IMR-90 (cell line): ENCODE data around the gene CYFIP1. TPM values are rescaled to one million over a fixed set of nuclear protein-coding genes. Genes with fewer than 3 reads are reported as not detected.
A peak's percentile ranks its signal among the peaks of the same experiment; 100 is the strongest.

ENCODE experiments used
- ATAC-seq: fragments of 200-7000 bp; cut with Tn5 transposase; 2 replicates; pipeline ENCODE4 v1.9.1; 2020; ENCODE audit warnings: low read depth, mild to moderate bottlenecking, moderate library complexity
- BruUV-seq: library from RNA; stranded (reverse); fragments of 400-500 nt; replicated peaks from 2 replicates; lab custom pipeline; 2021; lab: Mats Ljungman, UMichigan
- CTCF ChIA-PET: fragments of 300-600 bp; formaldehyde crosslinking; extraction: SDS; loops from one replicate; lab custom pipeline; 2021; ENCODE audit warnings: antibody characterized with exemption; lab: Yijun Ruan, JAX
- POLR2A ChIA-PET: fragments of 300-600 bp; sonication (Branson Sonifier 250); formaldehyde crosslinking; loops from one replicate; lab custom pipeline; 2022; ENCODE audit warnings: antibody characterized with exemption; ENCODE audit not compliant: unreplicated experiment; lab: Charles Lee
- DNase-seq: peaks from one replicate; pipeline ENCODE4 v3.0.0; 2013
- H2AFZ ChIP-seq: replicated peaks from 2 replicates; pipeline ENCODE3; 2013; ENCODE audit warnings: low read length, mild to moderate bottlenecking; ENCODE audit not compliant: poor library complexity
- H2AK5ac ChIP-seq: 2 replicates; pipeline ENCODE4 v1.6.1; 2013; ENCODE audit warnings: low read depth, low read length, inconsistent platforms
- H2AK9ac ChIP-seq: replicated peaks from 2 replicates; pipeline ENCODE3; 2013; ENCODE audit warnings: mild to moderate bottlenecking, low read depth, low read length, moderate library complexity; ENCODE audit not compliant: poor library complexity
- H2BK120ac ChIP-seq: 2 replicates; pipeline ENCODE4 v1.6.1; 2013; ENCODE audit warnings: low read depth, low read length, inconsistent platforms
- H2BK15ac ChIP-seq: 3 replicates; pipeline ENCODE4 v1.6.1; 2013; ENCODE audit warnings: low read depth, low read length, inconsistent platforms
- H2BK20ac ChIP-seq: 2 replicates; pipeline ENCODE4 v1.6.1; 2013; ENCODE audit warnings: low read depth, mild to moderate bottlenecking, inconsistent platforms, low read length, moderate library complexity
- H2BK5ac ChIP-seq: 2 replicates; pipeline ENCODE4 v1.6.1; 2013; ENCODE audit warnings: mild to moderate bottlenecking, low read depth, low read length, inconsistent platforms; ENCODE audit not compliant: poor library complexity, severe bottlenecking
- H3K14ac ChIP-seq: replicated peaks from 2 replicates; pipeline ENCODE4 v1.6.1; 2013; ENCODE audit warnings: low read depth, low read length, inconsistent platforms
- H3K18ac ChIP-seq: 2 replicates; pipeline ENCODE4 v1.6.1; 2013; ENCODE audit warnings: low read depth, low read length, control low read depth
- H3K23ac ChIP-seq: 2 replicates; pipeline ENCODE4 v1.6.1; 2013; ENCODE audit warnings: low read depth, low read length, inconsistent platforms
- H3K27ac ChIP-seq: 2 replicates; pipeline ENCODE4 v1.5.1; 2013; ENCODE audit warnings: mild to moderate bottlenecking, control low read depth, low read length; ENCODE audit not compliant: insufficient read depth
- H3K27me3 ChIP-seq: 2 replicates; pipeline ENCODE4 v1.6.1; 2013; ENCODE audit warnings: low read length; ENCODE audit not compliant: control insufficient read depth, insufficient read depth
- H3K36me3 ChIP-seq: 2 replicates; pipeline ENCODE4 v1.6.1; 2013; ENCODE audit warnings: low read length, mixed read lengths; ENCODE audit not compliant: control insufficient read depth, insufficient read depth
- H3K4ac ChIP-seq: 2 replicates; pipeline ENCODE4 v1.6.1; 2013; ENCODE audit warnings: low read depth, low read length, inconsistent platforms
- H3K4me1 ChIP-seq: 2 replicates; pipeline ENCODE4 v1.6.1; 2013; ENCODE audit warnings: low read length, mixed read lengths; ENCODE audit not compliant: control insufficient read depth, insufficient read depth
- H3K4me2 ChIP-seq: 2 replicates; pipeline ENCODE4 v1.6.1; 2013; ENCODE audit warnings: low read depth, mild to moderate bottlenecking, control low read depth, low read length, moderate library complexity
- H3K4me3 ChIP-seq: 2 replicates; pipeline ENCODE4 v1.5.1; 2013; ENCODE audit warnings: low read depth, mild to moderate bottlenecking, control low read depth, low read length, moderate library complexity; ENCODE audit not compliant: insufficient read depth
- H3K56ac ChIP-seq: 2 replicates; pipeline ENCODE4 v1.6.1; 2013; ENCODE audit warnings: low read length, inconsistent platforms; ENCODE audit not compliant: insufficient read depth; ENCODE audit errors: extremely low read depth
- H3K79me1 ChIP-seq, 2 experiments: 2 replicates each; pipeline ENCODE4 v1.6.1; 2013; ENCODE audit warnings: low read length in 2 of 2, inconsistent platforms in 1 of 2, low read depth in 1 of 2
- H3K9ac ChIP-seq: 2 replicates; pipeline ENCODE4 v1.6.1; 2013; ENCODE audit warnings: low read depth, low read length, control low read depth
- H3K9me1 ChIP-seq: 2 replicates; pipeline ENCODE4 v1.6.1; 2013; ENCODE audit warnings: low read length, inconsistent platforms; ENCODE audit not compliant: insufficient read depth
- H3K9me3 ChIP-seq: 2 replicates; pipeline ENCODE4 v1.6.1; 2013; ENCODE audit warnings: low read length; ENCODE audit not compliant: control insufficient read depth, insufficient read depth
- H4K20me1 ChIP-seq: 2 replicates; pipeline ENCODE4 v1.6.1; 2013; ENCODE audit warnings: low read length, inconsistent platforms; ENCODE audit not compliant: insufficient read depth
- H4K5ac ChIP-seq: 2 replicates; pipeline ENCODE4 v1.6.1; 2013; ENCODE audit warnings: mild to moderate bottlenecking, low read depth, low read length, control low read depth
- H4K8ac ChIP-seq, 2 experiments: 2 replicates each; pipeline ENCODE4 v1.6.1; 2013; ENCODE audit warnings: low read depth in 2 of 2, low read length in 2 of 2, control low read depth in 1 of 2, inconsistent platforms in 1 of 2
- H4K91ac ChIP-seq: 2 replicates; pipeline ENCODE4 v1.6.1; 2013; ENCODE audit warnings: low read depth, low read length, inconsistent platforms; ENCODE audit not compliant: insufficient read depth
- BHLHE40 ChIP-seq: fragments of 150-350 bp; IDR thresholded peaks from 2 replicates; pipeline ENCODE4 v1.6.1; 2016; ENCODE audit warnings: mild to moderate bottlenecking, low read depth, low read length
- FOS ChIP-seq: fragments of 150-350 bp; IDR thresholded peaks from 2 replicates; pipeline ENCODE4 v1.6.1; 2016; ENCODE audit warnings: low read depth, low read length
- MAZ ChIP-seq: IDR thresholded peaks from 2 replicates; pipeline ENCODE4 v1.6.1; 2012; ENCODE audit warnings: low read depth, mild to moderate bottlenecking, low read length, improper control_type of control experiment, moderate library complexity, borderline replicate concordance
- MXI1 ChIP-seq: IDR thresholded peaks from 2 replicates; pipeline ENCODE4 v1.6.1; 2012; ENCODE audit warnings: low read depth, mild to moderate bottlenecking, low read length, moderate library complexity, borderline replicate concordance
- NFE2L2 ChIP-seq: fragments of 150-350 bp; IDR thresholded peaks from 2 replicates; pipeline ENCODE4 v1.6.1; 2016; ENCODE audit warnings: low read depth, mild to moderate bottlenecking, low read length
- RAD21 ChIP-seq: IDR thresholded peaks from 2 replicates; pipeline ENCODE4 v1.6.1; 2012; ENCODE audit warnings: low read length, improper control_type of control experiment
- RFX5 ChIP-seq: IDR thresholded peaks from 2 replicates; pipeline ENCODE4 v1.8.0; 2012; ENCODE audit warnings: low read depth, mild to moderate bottlenecking, low read length, moderate library complexity
- SMC3 ChIP-seq: fragments of 150-350 bp; IDR thresholded peaks from 2 replicates; pipeline ENCODE4 v1.6.1; 2016; ENCODE audit warnings: low read depth, mild to moderate bottlenecking, antibody characterized with exemption, low read length, moderate library complexity
- WGBS, 2 experiments: methylation state at CpG; one replicate each; pipeline versions ENCODE4 v1.1.5 to v1.1.7; 2013; ENCODE audit warnings: missing lambda C conversion rate in 2 of 2; ENCODE audit not compliant: insufficient read length in 1 of 2; ENCODE audit errors: extremely low coverage in 2 of 2; 5-methylcytosine and 5-hydroxymethylcytosine counted together
- dilution Hi-C: fragments of 300-500 bp; cut with HindIII; formaldehyde crosslinking; loops from one replicate; pipeline ENCODE4 v1.14.3; 2018; ENCODE audit warnings: low sequenced_read_pairs; ENCODE audit not compliant: unreplicated experiment
- in situ Hi-C: fragments of 300-500 bp; cut with MboI; formaldehyde crosslinking; loops from 3 replicates; pipeline ENCODE4 v1.14.3; 2019; ENCODE audit warnings: low sequenced_read_pairs, inconsistent platforms, mixed read lengths
- intact Hi-C: fragments of 100-400 bp; cut with micrococcal nuclease; formaldehyde crosslinking; loops from 2 replicates; pipeline ENCODE4 v1.10.0; 2022
- polyA plus RNA-seq, 3 experiments: library from polyadenylated mRNA; depleted of rRNA; stranded (reverse); fragments of >200 nt; gene quantifications; 2 replicates each; pipeline ENCODE4 v1.2.3, GENCODE V29; 2012; ENCODE audit warnings: low replicate concordance in 1 of 3
- total RNA-seq: library from RNA; depleted of rRNA; stranded (reverse); fragments of >200 nt; gene quantifications from 2 replicates; pipeline ENCODE4 v1.2.3, GENCODE V29; 2012

The CYFIP1 gene
- total and polyA plus RNA-seq, 2 of the 4 experiments (the other 2 are of a cell fraction): 58.4 to 163 TPM

- no peak for ATAC-seq
- H3K18ac ChIP-seq: no peak overlapping the region
- H3K36me3 ChIP-seq: peaks cover 59% of the 10 kb centered on the region
- no peak for TF ChIP-seq RAD21
- TF ChIP-seq MXI1: no peak
- TF ChIP-seq MAZ: no peak
- no peak for TF ChIP-seq SMC3
- TF ChIP-seq RFX5: no peak
- TF ChIP-seq BHLHE40: no peak
- no peak for TF ChIP-seq NFE2L2
- no peak for TF ChIP-seq FOS
- H3K9ac ChIP-seq: no peak overlapping the region
- no peaks in the 10 kb centered on the region for H3K27me3 ChIP-seq
- no peaks in the 10 kb centered on the region for H3K4me1 ChIP-seq
- no peak overlapping the region for H3K14ac ChIP-seq
- no peak overlapping the region for H2BK120ac ChIP-seq
- dilution Hi-C loops: no loop called here
- 96% methylated on average over 11 of the region's 18 CpGs; no CpG with 5 or more reads in 1 of the 2 experiments for WGBS, 2 experiments
- H4K8ac ChIP-seq: no peak overlapping the region
- no peak overlapping the region for H3K27ac ChIP-seq
- no peak overlapping the region for H3K56ac ChIP-seq
- no peak overlapping the region for H2AK5ac ChIP-seq
- no TSS peak for BruUV-seq
- H4K20me1 ChIP-seq: no peaks in the 10 kb centered on the region
- H3K4me2 ChIP-seq: no peak overlapping the region
- H3K9me3 ChIP-seq: no peaks in the 10 kb centered on the region
- H2AFZ ChIP-seq: peak overlapping the region; percentile 51
- CTCF ChIA-PET: no interaction called here
- no peak overlapping the region for H2BK20ac ChIP-seq
- H2BK5ac ChIP-seq: no peak overlapping the region
- no peak overlapping the region for H3K23ac ChIP-seq
- H3K79me1 ChIP-seq: peaks cover 0 to 5% of the 10 kb centered on the region in 2 experiments; a peak in 1 of 4 replicates
- POLR2A ChIA-PET: no interaction called here
- in situ Hi-C loops: no loop called here
- no peak overlapping the region for H4K5ac ChIP-seq
- no peaks in the 10 kb centered on the region for H3K9me1 ChIP-seq
- intact Hi-C loops: no loop called here
- DNase-seq: no peak
- H2AK9ac ChIP-seq: no peak overlapping the region
- no peak overlapping the region for H4K91ac ChIP-seq
- no peak overlapping the region for H2BK15ac ChIP-seq
- no peak overlapping the region for H3K4me3 ChIP-seq
- H3K4ac ChIP-seq: no peak overlapping the region
These were observed 76.7 kb downstream of the CYFIP1 start for GRCh38 chr15:22903427-22903826.
